DMS79 treated with DMSO at 0.1 percent for 48 hours (cell line): ENCODE measurements around the gene PIWIL4.
A peak's percentile ranks its signal among the peaks of the same experiment; 100 is the strongest.

ENCODE experiments used
- DNase-seq: peaks from one replicate; lab custom pipeline; 2025; lab: John Stamatoyannopoulos, UW

Gene PIWIL4

GRCh38 chr11:94567181-94567670, at the start of gene PIWIL4:
TSS of gene PIWIL4 (plus strand) at chr11:94567368. CDS start at chr11:94567519, 151 bp downstream.
- no peak for DNase-seq

GRCh38 chr11:94518300-94518699, 48.9 kb upstream of the PIWIL4 start:
- DNase-seq, result no peak

DNA sequence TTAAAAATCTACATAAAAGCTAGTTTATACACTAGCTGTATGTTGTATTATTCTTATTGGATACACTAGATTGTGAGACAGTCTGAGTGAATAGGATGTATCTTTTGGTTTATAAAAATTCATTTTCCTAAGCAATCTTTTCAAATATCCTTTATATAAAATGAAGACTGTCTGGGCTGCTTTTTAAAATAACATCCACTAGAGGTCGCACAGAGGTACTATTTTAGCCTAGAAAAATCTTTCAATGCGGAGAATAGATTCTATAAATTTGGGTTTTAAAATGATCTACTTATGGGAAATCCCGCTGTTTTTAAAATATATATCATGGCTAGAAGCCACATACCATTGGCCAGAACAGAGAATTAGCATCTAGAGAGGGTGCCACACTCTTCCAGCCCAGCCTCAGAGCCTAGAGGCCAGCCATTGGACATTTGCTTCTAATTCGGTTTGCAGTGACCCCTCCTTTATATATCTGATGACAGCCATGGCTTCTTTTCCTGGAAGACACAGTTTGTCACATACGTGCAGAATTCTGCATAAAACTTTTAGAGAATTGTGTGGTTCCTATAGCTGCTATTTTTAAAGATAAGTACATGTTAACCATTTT, 47.6 kb upstream of the PIWIL4 start:
- DNase-seq, result peak; percentile 70

DNA sequence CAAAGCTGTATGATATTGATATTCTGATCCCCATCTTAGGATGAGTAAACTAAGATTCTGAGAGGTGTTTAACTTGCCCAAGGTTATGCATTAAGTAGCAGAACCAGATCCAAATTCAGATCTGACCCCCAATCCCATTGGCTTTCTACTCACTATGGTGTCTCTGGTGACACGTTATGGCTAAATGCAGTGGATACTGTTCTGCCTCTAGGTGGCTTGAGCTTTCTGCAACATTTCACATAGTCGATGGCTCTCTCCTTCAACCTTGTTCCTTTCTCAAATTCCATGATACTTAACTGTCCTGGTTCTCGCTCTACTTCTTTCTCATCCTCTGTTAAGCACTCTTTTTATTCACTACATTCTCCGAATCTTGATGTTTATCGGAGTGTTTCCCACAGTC, 45.5 kb upstream of the PIWIL4 start:
- no peak for DNase-seq

DNA sequence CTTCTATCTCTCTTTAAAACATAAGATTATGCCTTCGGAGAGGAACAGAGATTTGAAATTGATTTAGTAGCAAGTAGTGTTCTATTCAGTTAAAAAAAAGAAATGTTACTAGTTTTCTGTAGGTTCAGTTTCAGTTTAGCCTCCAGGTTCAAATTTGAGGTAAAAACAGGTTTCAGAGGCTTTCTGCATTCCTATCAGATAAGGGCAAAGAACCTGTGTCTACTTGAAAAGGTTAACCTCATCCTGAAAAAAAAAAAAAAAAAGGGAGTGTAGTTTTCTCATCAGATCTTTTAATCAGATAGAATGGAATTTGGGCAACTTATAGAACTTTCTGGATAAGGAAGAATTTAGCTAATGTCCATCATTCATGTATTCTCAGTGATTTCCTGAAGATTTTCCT, 42.8 kb upstream of the PIWIL4 start:
- DNase-seq, result no peak

- peak; percentile 91 for DNase-seq
Measured at GRCh38 chr11:94525546-94526324, 41.4 kb upstream of the PIWIL4 start.

DNA sequence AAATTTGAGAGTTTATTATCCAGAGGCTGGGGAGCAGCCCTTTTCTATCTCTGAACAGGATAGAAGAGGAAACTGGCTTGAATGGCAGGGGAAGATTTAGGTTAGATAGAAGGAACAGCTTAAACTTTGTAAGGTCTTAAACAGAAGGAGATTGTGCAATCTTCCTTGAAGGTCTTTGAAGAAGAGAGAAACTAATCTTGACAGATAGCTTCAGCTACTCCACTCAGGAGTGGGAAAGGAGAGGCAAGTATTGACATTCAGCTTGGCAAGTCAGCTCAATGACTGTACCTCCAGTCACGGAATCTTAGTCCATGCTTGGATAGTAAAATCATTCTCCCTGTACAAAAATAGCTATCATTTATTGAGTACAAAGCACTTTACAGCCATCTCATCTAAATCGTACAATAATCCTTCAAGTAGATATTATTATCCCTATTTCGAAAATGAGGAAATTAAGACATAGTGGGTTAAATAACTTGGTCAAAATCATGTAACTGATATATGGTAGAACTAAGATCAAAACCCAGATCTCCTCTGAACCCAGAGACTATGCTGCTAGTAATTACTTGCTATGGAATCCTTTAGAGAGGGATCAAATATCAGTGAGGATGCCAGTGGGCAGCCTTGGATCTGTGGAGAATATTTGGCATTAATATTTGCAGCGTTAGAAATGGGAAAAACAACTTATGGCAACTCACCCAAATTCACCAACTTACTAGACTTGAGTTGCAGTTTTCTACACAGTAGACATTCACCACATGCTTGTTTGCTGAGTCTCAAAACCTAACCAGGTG, 40.3 kb upstream of the PIWIL4 start:
- no peak for DNase-seq

DNA sequence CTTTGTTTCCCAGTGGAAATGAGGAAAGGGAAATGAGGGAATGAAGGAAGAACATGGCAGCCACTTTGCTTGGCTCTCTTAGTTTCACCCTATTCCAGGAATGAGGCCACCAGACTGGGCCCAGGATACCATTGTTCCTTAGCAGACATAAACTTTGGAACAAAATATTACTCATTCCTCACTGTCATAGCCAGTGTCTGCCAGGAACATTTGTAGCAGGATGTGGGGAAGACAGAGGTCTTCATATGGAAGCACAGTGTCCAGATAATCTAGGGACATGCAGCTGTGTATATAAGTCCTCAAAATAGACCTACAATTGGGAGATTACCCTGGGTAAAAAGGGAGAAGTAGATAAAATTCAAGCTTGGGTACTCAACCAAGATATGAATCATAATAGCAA, 38.6 kb upstream of the PIWIL4 start:
- no peak for DNase-seq

DNA sequence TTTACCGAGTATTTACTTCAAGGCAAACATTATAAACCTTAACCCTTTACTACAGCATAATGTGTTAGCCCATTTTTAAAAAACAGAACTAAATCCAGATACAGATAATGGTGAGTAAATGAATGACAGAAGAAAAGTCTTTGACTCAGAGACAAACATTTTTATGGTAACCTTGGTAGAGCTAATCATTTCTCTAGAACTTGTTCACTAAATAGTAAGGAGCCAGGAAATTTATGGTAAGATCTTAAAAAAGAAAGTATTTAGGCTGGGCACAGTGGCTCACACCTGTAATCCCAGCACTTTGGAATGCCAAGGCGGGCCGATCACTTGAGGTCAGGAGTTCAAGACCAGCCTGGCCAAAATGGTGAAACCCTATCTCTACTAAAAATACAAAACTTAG, 35.0 kb upstream of the PIWIL4 start:
- no peak for DNase-seq

DNA sequence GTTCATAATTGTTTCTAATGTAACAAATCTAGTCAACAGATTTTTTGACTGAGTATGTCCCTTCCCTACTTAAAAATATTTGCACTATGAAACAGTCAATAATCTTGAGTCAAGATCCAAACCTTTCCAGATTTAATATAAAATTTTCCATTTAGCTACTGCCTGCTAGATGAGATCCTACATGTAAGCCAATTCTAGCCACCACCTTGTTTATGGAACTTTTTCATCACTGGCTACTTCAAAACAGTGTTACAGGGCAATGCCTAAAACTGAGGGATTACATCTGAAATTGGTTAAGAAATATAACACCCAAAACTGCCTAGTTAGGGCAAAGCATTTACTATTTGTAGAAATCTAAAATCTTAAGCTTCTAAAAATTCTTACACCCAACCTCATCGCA, 34.0 kb upstream of the PIWIL4 start:
- no peak for DNase-seq

- no peak for DNase-seq
Measured at GRCh38 chr11:94533696-94534630, 33.2 kb upstream of the PIWIL4 start.

DNA sequence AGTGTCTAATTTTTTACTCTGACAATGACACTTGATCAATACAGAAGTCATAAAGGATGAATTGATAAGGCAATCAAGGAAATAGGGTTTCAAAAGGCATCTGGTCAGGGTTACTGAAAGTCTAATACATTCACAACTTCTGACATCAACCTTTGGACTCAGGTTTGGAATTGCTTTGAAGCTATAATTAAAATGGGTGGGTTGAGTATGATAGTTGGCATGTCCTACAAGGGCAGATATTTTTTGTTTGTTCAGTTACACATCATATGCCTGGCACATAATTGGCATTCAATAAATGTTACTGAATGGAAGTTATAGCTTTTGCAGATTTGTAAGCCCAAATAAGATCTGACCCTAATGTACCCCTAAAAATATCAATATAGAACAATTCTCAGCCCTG, 30.8 kb upstream of the PIWIL4 start:
- DNase-seq, result no peak

DNA sequence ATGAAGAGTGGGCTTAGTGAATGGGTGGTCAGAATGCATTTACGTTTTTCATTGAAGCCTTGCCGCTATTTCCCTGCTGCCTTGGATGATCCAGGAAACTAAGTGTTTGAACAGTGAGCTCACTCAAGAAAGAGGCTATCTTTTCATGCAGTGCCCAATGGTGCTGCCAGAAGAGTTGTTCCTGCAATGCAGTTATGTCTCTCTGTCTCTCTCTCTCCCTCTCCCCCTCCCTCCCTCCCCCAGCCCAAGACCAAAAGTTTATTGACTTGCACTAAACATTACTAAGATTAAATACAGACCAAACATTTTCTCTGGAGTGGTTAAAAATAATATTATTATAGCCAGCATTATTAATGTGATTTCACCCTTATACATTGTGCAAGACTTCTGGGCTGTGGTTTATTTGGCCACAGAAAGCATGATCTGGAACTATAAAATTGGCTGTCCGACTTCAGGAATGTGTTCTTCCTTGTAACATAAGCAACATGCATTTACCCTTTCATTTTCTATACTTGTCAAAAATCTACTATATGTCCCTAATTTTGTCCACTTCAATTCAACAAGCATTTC, 30.1 kb upstream of the PIWIL4 start:
- no peak for DNase-seq

- no peak for DNase-seq
Measured at GRCh38 chr11:94539420-94539819, 27.7 kb upstream of the PIWIL4 start.

GRCh38 chr11:94543695-94544645, 23.2 kb upstream of the PIWIL4 start, which contains the start of gene FUT4:
TSS of gene FUT4 (plus strand) at chr11:94543921. CDS start at chr11:94544134, 213 bp downstream.
- peak; percentile 86 for DNase-seq

GRCh38 chr11:94544646-94545263, 22.4 kb upstream of the PIWIL4 start:
- peak; percentile 31 for DNase-seq

GRCh38 chr11:94545264-94546161, 21.7 kb upstream of the PIWIL4 start:
- no peak for DNase-seq

DNA sequence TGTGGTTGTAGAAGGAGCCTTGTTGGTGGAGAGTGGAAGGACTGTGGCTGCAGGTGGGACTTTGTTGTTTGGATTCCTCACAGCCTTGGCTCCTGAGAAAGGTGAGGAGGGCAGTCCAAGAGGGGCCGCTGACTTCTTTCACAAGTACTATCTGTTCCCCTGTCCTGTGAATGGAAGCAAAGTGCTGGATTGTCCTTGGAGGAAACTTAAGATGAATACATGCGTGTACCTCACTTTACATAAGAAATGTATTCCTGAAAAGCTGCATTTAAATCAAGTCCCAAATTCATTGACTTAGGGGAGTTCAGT, 21.1 kb upstream of the PIWIL4 start:
- DNase-seq, result no peak

DNA sequence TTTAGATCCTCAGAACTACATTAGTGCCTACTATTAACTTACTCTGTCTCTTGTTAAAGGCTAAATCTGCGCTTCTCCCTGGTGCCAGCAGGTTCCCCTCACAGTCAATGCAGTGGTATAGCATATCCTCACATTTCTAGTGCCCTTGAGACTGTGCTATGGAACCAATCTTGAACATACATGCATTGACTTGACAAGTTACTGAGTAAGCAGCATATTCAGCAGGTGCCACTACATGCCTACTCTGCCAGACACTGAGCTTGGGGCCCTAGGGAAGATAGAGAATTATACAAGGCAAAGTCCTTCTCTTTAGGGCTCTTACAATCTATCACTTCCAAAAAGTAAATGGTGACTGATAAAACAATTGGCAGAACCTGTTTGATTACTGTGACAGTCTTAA, 20.3 kb upstream of the PIWIL4 start:
- peak; percentile 58 for DNase-seq
